Ishikawa (cell line): ENCODE results near the gene MRPS16.

Experiments
- CEBPB ChIP-seq: IDR thresholded peaks from 2 replicates; pipeline ENCODE4 v1.6.1; 2012
- CREB1 ChIP-seq: IDR thresholded peaks from 2 replicates; pipeline ENCODE4 v1.6.1; 2012; ENCODE audit warnings: low read depth
- EGR1 ChIP-seq: IDR thresholded peaks from 2 replicates; pipeline ENCODE4 v1.6.1; 2012
- EP300 ChIP-seq: IDR thresholded peaks from 2 replicates; pipeline ENCODE4 v1.6.1; 2012; ENCODE audit warnings: borderline replicate concordance
- FOXM1 ChIP-seq: IDR thresholded peaks from 2 replicates; pipeline ENCODE4 v1.6.1; 2012; ENCODE audit warnings: low read depth, borderline replicate concordance
- NFIC ChIP-seq: IDR thresholded peaks from 2 replicates; pipeline ENCODE4 v1.6.1; 2012
- RAD21 ChIP-seq: IDR thresholded peaks from 2 replicates; pipeline ENCODE4 v1.6.1; 2012; ENCODE audit warnings: low read depth
- TAF1 ChIP-seq: IDR thresholded peaks from 2 replicates; pipeline ENCODE4 v1.6.1; 2012; ENCODE audit warnings: low read depth, mild to moderate bottlenecking
- TCF12 ChIP-seq: IDR thresholded peaks from 2 replicates; pipeline ENCODE4 v1.6.1; 2012; ENCODE audit warnings: low read depth
- TEAD4 ChIP-seq: IDR thresholded peaks from 2 replicates; pipeline ENCODE4 v1.6.1; 2012
- YY1 ChIP-seq: IDR thresholded peaks from 2 replicates; pipeline ENCODE4 v1.6.1; 2012; ENCODE audit warnings: low read depth
- ZBTB7A ChIP-seq: IDR thresholded peaks from 2 replicates; pipeline ENCODE4 v1.6.1; 2012; ENCODE audit warnings: low read depth
- TF ChIP-seq, protein P1 (sequence below): IDR thresholded peaks from 2 replicates; pipeline ENCODE4 v1.6.1; 2012
- TF ChIP-seq, protein P2 (sequence below): IDR thresholded peaks from 2 replicates; pipeline ENCODE4 v1.6.1; 2012; ENCODE audit warnings: low read depth, mild to moderate bottlenecking
- TF ChIP-seq, protein P3 (sequence below): IDR thresholded peaks from 2 replicates; pipeline ENCODE4 v1.6.1; 2012

MRPS16 gene

DNA sequence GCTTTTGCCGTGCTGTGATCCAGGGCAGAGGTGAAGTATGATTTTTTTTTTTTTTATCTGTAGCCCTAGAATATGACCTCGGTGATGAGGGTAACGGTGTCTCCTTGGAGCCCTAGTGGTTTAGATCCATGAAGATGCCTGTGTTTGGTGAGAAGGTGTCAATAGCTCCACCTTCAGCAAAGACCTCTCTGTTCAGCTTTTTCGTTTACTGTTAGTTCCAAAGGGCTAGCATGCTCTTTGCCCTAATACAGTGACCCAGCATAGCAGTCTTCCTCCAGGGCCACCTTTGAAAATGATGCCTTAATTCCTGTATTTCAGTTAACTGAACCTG is 746 bp upstream of the MRPS16 start:
- no peak for TF ChIP-seq FOXM1

DNA sequence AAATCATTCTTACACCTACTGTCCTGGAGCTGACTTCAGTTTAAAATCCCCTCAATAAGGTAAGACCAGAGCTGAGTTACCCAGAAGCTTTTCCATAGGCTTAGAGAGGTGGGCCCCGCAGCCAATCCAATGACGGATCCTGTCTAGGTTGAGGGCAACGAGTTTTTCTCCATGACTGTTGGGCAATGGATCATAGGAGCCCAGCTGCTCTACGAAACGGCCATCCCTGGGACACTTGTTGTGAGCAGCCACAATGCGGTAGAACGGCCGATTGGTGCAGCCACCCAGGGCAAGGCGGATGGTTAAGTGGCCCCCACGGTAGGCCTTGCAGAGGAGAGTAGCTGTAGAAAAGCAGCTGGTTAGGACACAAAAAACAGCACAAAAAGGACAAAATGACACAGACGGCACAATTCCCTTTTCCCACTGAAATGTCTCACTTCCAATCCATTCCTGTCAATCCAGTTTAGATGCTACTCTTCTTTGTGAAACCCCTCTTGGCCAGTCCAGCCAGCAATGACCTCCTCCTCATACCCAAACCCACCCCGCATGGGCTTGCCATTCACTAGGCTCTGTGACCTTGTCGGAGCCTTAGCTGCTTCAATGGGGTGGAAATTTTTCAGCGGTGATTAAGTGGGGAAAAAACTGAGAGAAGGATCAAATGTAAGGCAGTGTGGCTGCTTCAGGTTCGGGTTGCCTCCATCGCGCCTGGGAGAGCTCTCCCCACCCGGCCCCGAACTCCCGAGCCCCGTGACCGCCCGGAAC is 580 bp downstream of the MRPS16 start:
- TF ChIP-seq, protein P1, sequence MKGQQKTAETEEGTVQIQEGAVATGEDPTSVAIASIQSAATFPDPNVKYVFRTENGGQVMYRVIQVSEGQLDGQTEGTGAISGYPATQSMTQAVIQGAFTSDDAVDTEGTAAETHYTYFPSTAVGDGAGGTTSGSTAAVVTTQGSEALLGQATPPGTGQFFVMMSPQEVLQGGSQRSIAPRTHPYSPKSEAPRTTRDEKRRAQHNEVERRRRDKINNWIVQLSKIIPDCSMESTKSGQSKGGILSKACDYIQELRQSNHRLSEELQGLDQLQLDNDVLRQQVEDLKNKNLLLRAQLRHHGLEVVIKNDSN = 0 out of 2 replicates have a peak, but pooled peaks have one; percentile 8
- no peak for TF ChIP-seq RAD21
- no peak for TF ChIP-seq TEAD4
- no peak for TF ChIP-seq NFIC
- TF ChIP-seq FOXM1 = no peak
- TF ChIP-seq EP300 = no peak
- no peak for TF ChIP-seq CREB1
- TF ChIP-seq, protein P2, sequence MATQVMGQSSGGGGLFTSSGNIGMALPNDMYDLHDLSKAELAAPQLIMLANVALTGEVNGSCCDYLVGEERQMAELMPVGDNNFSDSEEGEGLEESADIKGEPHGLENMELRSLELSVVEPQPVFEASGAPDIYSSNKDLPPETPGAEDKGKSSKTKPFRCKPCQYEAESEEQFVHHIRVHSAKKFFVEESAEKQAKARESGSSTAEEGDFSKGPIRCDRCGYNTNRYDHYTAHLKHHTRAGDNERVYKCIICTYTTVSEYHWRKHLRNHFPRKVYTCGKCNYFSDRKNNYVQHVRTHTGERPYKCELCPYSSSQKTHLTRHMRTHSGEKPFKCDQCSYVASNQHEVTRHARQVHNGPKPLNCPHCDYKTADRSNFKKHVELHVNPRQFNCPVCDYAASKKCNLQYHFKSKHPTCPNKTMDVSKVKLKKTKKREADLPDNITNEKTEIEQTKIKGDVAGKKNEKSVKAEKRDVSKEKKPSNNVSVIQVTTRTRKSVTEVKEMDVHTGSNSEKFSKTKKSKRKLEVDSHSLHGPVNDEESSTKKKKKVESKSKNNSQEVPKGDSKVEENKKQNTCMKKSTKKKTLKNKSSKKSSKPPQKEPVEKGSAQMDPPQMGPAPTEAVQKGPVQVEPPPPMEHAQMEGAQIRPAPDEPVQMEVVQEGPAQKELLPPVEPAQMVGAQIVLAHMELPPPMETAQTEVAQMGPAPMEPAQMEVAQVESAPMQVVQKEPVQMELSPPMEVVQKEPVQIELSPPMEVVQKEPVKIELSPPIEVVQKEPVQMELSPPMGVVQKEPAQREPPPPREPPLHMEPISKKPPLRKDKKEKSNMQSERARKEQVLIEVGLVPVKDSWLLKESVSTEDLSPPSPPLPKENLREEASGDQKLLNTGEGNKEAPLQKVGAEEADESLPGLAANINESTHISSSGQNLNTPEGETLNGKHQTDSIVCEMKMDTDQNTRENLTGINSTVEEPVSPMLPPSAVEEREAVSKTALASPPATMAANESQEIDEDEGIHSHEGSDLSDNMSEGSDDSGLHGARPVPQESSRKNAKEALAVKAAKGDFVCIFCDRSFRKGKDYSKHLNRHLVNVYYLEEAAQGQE = no peak

DNA sequence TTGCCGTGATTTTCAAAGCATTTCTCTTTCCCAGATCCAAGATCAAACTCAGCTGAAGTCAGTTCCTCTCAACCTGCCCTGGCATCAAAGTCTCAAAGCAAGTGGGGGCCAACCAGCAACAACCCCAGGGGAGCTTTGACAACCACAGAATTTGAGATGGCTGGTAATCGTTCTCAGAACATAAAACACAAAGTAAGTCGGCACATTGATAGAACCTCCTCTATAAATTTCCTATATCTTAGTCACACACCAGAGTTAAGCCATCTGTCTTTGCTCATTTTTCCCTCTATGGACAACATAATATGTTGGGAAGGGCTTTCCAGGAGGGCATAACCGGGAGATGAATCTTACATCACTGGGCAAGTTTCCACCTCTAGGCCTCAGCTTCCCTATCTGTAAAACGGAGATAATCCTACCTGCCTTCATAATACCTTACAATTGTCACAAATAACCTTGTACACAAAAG is 4.2 kb downstream of the MRPS16 start:
- no peak for TF ChIP-seq ZBTB7A
- TF ChIP-seq TCF12 = no peak
- no peak for TF ChIP-seq CEBPB
- TF ChIP-seq TAF1 = no peak
- TF ChIP-seq CREB1 = no peak
- TF ChIP-seq FOXM1 = no peak

DNA sequence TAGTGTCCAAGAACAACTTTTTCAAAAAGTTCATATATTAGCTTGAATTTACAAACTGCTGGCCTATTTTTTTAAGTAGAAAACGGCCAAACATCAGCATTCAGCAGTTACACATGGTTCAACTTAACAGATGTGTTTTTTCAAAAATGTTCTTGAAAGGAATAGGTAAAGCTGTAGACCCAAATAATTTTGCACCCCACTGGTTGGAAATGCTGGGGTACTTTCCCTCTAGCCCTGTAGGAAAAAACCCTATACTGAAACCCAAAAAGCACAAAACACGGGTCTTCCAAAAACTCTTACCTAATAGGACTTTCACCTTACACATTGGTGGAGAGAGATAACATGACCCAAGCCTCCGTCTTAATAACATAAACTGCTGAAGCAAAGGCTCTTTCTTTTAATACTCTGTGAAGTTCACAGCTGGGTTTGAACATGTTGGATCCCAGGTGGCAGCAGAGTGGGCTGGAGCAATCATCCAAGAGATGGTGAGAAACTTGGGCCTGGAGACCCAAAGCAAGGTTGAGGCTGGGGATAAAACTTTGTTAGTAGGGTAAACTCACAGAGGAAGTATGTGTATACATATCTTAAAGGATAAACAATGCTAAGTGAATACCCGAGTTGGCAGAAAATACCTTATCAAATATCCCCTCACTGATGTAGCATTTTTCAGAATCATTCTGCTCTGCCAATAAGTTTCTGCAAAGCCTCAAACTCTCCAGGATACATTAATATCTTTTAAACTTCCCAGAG is 4.8 kb downstream of the MRPS16 start:
- TF ChIP-seq, protein P2 = no peak; the same call in 1 of the 2 replicates
- TF ChIP-seq TCF12 = no peak
- no peak for TF ChIP-seq EP300
- no peak for TF ChIP-seq NFIC
- TF ChIP-seq RAD21 = no peak
- no peak for TF ChIP-seq YY1
- no peak for TF ChIP-seq ZBTB7A
- no peak for TF ChIP-seq TAF1
- no peak for TF ChIP-seq FOXM1

DNA sequence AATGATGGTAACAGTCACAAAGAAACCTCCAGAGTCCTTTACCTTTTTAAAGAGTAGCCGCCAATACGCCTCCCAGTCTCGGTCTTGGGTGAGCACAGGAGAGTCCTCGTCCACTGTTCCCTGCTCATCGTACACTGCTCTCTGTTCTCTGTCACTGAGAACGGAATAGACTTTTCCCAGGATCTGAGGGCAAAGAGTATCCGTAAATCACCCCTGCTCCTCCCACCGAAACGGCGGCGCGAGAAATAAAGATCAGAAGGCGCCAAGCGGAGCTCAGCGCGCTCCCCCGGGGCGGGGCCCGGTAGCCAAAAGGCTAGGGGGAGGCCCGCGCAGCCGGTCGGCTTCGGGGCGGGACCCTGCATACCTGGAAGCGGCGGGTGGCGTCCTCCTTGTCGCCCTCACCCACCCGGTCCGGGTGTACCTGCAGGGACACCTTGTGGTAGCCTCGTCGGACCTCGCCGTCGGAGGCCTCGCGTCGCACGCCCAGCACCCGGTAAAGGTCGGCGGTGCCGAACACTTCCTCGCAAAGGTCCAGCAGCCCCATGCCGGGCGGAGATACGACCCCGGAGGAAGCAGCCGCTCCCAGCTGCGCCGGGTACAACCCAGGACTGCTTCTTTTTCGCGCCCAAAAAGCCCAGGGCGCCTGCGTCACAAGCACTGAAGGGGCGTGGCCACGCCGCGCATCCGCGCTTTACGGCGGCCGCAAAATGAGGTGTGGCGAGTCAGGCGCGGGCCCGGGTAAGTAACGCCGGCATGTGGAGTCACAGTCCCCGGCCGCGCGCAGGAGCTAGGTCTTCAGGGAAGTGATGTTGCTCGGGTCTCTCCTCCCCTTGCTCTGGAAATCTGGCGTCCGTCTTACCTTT is 5.6 kb downstream of the MRPS16 start, which contains the start of gene DNAJC9:
Gene DNAJC9 (minus strand): TSS at position 610 of the 863 bp plus-strand sequence. CDS start 66 bp downstream, at position 544.
- TF ChIP-seq TEAD4 (peak; percentile 36; the same call in 1 of the 2 replicates), FOXM1 (no peak; the same call in 1 of the 2 replicates), EGR1 (no peak), YY1 (peak; percentile 72), EP300 (peak; percentile 63), CREB1 (peak; percentile 80), CEBPB (peak; percentile 18; the same call in 1 of the 2 replicates), TCF12 (peak; percentile 87), RAD21 (no peak; the same call in 1 of the 2 replicates), NFIC (peak; percentile 5; the same call in 1 of the 2 replicates), ZBTB7A (peak; percentile 76), TAF1 (peak; percentile 97)
- TF ChIP-seq, protein P3, sequence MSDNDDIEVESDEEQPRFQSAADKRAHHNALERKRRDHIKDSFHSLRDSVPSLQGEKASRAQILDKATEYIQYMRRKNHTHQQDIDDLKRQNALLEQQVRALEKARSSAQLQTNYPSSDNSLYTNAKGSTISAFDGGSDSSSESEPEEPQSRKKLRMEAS = peak; percentile 94
- TF ChIP-seq, protein P1 = peak; percentile 59
- TF ChIP-seq, protein P2 = peak; percentile 32; the same call in 1 of the 2 replicates
